Ovary (tissue), 3 donors: ENCODE results near the gene STYXL1.

Source experiments
- CTCF ChIP-seq, 3 donors: fragments of 450-650 bp in 2 of 3; fragments of 200-600 bp in 1 of 3; IDR thresholded peaks; one replicate each; pipeline versions ENCODE4 v1.5.1 to v1.8.0; 2016 to 2022; ENCODE audit warnings: antibody characterized with exemption in 3 of 3, mild to moderate bottlenecking in 1 of 3
- EP300 ChIP-seq: sonication (generic); formaldehyde crosslinking; IDR thresholded peaks from one replicate; pipeline ENCODE4 v1.6.1; 2017; ENCODE audit warnings: antibody characterized with exemption
- donor health status: DM: no; HTN: no; CAD: no.

- TF ChIP-seq CTCF (IDR thresholded peaks at IDR 0.05) (no peak), EP300 (no peak)
These were observed 49.8 kb downstream of the STYXL1 start for GRCh38 chr7:75998038-75998437.
